OCI-LY7 (cell line): ENCODE data around the gene MVD. TPM values are rescaled to one million over a fixed set of nuclear protein-coding genes. Genes with fewer than 3 reads are reported as not detected.

Source experiments
- BruUV-seq: library from RNA; stranded (reverse); fragments of 400-500 nt; replicated peaks from 2 replicates; lab custom pipeline; 2021; lab: Mats Ljungman, UMichigan
- CTCF ChIA-PET: fragments of 300-600 bp; sonication (Branson Sonifier 250); formaldehyde crosslinking; loops from one replicate; lab custom pipeline; 2022; ENCODE audit warnings: antibody characterized with exemption; ENCODE audit not compliant: unreplicated experiment; lab: Charles Lee
- POLR2A ChIA-PET: fragments of 300-600 bp; sonication (Branson Sonifier 250); formaldehyde crosslinking; loops from one replicate; lab custom pipeline; 2022; ENCODE audit warnings: antibody characterized with exemption; lab: Charles Lee
- DNase-seq: peaks from one replicate; pipeline ENCODE4 v3.0.0-alpha.2; 2015; ENCODE audit warnings: low spot score
- H2AFZ ChIP-seq: fragments of 200-600 bp; sonication (generic), shearing (Covaris generic); 2 replicates; pipeline ENCODE4 v1.6.1; 2014; ENCODE audit warnings: mild to moderate bottlenecking, antibody characterized with exemption, low read length, moderate library complexity
- H3K27ac ChIP-seq: fragments of 200-600 bp; sonication (generic); 2 replicates; pipeline ENCODE4 v1.5.1; 2014; ENCODE audit warnings: mixed run types, low read depth, mild to moderate bottlenecking, moderate library complexity, low read length, inconsistent platforms; ENCODE audit not compliant: poor library complexity, severe bottlenecking
- H3K36me3 ChIP-seq: fragments of 200-600 bp; sonication (generic); 2 replicates; pipeline ENCODE4 v1.6.1; 2014; ENCODE audit warnings: mild to moderate bottlenecking, antibody characterized with exemption, low read length, moderate library complexity, mixed read lengths; ENCODE audit not compliant: insufficient read depth
- H3K4me1 ChIP-seq: fragments of 200-600 bp; sonication (generic); 2 replicates; pipeline ENCODE4 v1.5.1; 2014; ENCODE audit warnings: mild to moderate bottlenecking, low read length; ENCODE audit not compliant: insufficient read depth, poor library complexity, severe bottlenecking
- H3K4me2 ChIP-seq: fragments of 200-600 bp; sonication (generic); 2 replicates; pipeline ENCODE4 v1.6.1; 2014; ENCODE audit warnings: mild to moderate bottlenecking, low read length
- H3K4me3 ChIP-seq: fragments of 200-600 bp; sonication (generic); 2 replicates; pipeline ENCODE4 v1.5.1; 2014; ENCODE audit warnings: mild to moderate bottlenecking, low read depth, low read length; ENCODE audit not compliant: poor library complexity, severe bottlenecking
- H3K79me2 ChIP-seq: fragments of 200-600 bp; sonication (generic); 2 replicates; pipeline ENCODE4 v1.6.1; 2016; ENCODE audit warnings: low read depth, mild to moderate bottlenecking, low read length, moderate library complexity, mixed read lengths; ENCODE audit not compliant: insufficient read depth
- H3K9me2 ChIP-seq: fragments of 200-600 bp; sonication (generic); 2 replicates; pipeline ENCODE4 v1.6.1; 2016; ENCODE audit warnings: mild to moderate bottlenecking, low read length, mixed read lengths; ENCODE audit not compliant: insufficient read depth
- H3K9me3 ChIP-seq: fragments of 200-600 bp; sonication (generic); 2 replicates; pipeline ENCODE4 v1.6.1; 2014; ENCODE audit warnings: mild to moderate bottlenecking, mixed run types, low read length, mixed read lengths
- H4K20me1 ChIP-seq: fragments of 200-600 bp; sonication (generic); 2 replicates; pipeline ENCODE4 v1.6.1; 2014; ENCODE audit warnings: mild to moderate bottlenecking, antibody characterized with exemption, low read length, moderate library complexity, mixed read lengths; ENCODE audit not compliant: insufficient read depth
- EZH2phosphoT487 ChIP-seq: fragments of 200-600 bp; sonication (generic); IDR thresholded peaks from 2 replicates; pipeline ENCODE4 v1.6.1; 2018; ENCODE audit warnings: low read depth, borderline replicate concordance, mild to moderate bottlenecking, mixed run types, antibody characterized with exemption, low read length, moderate library complexity, mixed read lengths
- intact Hi-C: fragments of 100-400 bp; cut with micrococcal nuclease; formaldehyde crosslinking; loops from one replicate; pipeline ENCODE4 v1.10.0; 2022; ENCODE audit not compliant: unreplicated experiment
- total RNA-seq, 2 experiments: library from RNA; depleted of rRNA in 1 of 2; stranded (reverse); fragments of >200 nt in 1 of 2; shearing (Covaris generic) in 1 of 2; gene quantifications; 2 replicates each; pipeline ENCODE4 v1.2.3, GENCODE V29; 2014 to 2022
- TF ChIP-seq, protein P1 (sequence below): fragments of 200-600 bp; sonication (generic); conservative IDR thresholded peaks from 2 replicates; pipeline ENCODE4 v1.5.1; 2014; ENCODE audit warnings: mild to moderate bottlenecking, antibody characterized with exemption, low read length, moderate library complexity, mixed read lengths

MVD gene
- total RNA-seq, 2 experiments from 2014 or later, result 65.6 to 158 TPM

DNA sequence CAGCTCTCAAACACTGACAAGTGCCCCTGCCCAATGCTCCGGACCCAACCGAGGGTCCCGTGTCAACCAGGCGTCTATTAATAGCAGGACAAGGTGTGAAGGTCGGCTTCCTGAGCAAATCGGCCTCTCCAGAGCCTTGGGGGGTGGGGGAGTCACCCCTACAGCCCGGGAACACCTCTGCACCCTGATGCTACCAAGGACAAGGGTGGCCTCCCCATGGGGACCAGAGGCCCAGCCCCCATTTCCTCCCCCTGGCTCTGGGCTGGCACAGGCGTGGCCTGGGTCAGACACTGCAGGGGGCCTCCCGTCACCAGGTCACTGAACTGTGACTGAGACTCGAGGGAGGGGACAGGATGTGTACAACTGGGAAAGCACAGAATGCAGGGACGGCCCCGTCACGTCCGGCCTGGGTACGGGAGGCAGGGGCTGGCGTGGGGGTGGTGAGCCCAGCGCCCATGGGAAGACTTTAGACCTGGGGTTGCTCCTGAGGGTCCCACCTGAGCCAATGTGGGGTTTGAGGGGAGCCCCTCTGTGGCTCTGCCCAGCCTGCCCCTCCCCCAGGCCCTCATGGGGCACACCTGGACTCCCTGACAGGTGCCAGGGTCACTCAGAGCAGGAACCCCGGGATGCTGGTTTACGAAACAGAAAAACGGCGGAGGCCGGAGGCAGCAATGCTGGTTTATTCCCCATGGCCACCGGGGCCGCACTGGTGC is 11.5 kb downstream of the MVD start:
- no TSS peak for BruUV-seq
- ChIA-PET POLR2A (no interaction called here), CTCF (no interaction called here)
- peak overlapping the region; percentile 90 for H3K4me3 ChIP-seq
- peaks cover 17% of the 10 kb centered on the region for H4K20me1 ChIP-seq
- peaks cover 36% of the 10 kb centered on the region for H3K4me1 ChIP-seq
- peak overlapping the region; percentile 94 for H3K27ac ChIP-seq
- no peaks in the 10 kb centered on the region for H3K9me3 ChIP-seq
- H3K4me2 ChIP-seq, result peak overlapping the region; percentile 100
- TF ChIP-seq, protein P1, sequence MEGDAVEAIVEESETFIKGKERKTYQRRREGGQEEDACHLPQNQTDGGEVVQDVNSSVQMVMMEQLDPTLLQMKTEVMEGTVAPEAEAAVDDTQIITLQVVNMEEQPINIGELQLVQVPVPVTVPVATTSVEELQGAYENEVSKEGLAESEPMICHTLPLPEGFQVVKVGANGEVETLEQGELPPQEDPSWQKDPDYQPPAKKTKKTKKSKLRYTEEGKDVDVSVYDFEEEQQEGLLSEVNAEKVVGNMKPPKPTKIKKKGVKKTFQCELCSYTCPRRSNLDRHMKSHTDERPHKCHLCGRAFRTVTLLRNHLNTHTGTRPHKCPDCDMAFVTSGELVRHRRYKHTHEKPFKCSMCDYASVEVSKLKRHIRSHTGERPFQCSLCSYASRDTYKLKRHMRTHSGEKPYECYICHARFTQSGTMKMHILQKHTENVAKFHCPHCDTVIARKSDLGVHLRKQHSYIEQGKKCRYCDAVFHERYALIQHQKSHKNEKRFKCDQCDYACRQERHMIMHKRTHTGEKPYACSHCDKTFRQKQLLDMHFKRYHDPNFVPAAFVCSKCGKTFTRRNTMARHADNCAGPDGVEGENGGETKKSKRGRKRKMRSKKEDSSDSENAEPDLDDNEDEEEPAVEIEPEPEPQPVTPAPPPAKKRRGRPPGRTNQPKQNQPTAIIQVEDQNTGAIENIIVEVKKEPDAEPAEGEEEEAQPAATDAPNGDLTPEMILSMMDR, result no peak
- TF ChIP-seq EZH2phosphoT487, result no peak
- peak; percentile 97 for DNase-seq
- H2AFZ ChIP-seq, result no peak overlapping the region
- peaks cover 52% of the 10 kb centered on the region for H3K36me3 ChIP-seq
- no peaks in the 10 kb centered on the region for H3K9me2 ChIP-seq
- peaks cover 31% of the 10 kb centered on the region for H3K79me2 ChIP-seq
- intact Hi-C loops, result loop anchor here (1.0 to 5.0 kb wide), 5 partner anchors 12 to 1006 kb away; partner anchors contain the start of genes CHMP1A, MVD and SPATA33

DNA sequence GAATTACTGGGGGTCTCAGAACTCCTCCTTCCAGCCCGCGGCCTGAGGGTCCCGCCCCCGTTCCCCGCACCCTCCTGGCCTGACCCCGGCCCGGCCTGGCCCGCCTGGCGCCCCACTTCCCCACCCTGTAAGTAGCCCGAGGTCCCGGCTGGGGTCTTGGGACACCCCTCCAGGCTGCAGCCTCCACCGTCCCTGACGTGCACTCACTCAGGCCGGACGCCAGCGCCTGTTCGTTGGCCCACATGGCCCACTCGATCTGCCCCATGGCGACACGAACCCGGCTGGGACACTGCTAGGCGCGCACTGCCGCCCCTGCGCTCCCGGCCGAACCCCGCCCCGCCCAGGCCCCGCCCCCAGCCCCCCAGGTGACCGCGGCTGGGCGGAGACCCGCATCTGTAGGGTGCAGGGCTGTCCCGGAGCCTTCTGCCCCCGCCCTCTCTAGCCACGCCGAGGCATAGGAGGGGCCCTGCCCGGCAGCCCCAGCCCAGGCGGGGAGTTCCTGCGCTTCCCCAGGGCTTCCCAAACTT is 12.1 kb downstream of the MVD start, which contains the start of gene CYBA:
CYBA (minus strand) TSS at position 305 of the 527 bp plus-strand sequence; CDS start at position 265, 40 bp downstream.
- H3K4me1 ChIP-seq, result peaks cover 36% of the 10 kb centered on the region
- peak; percentile 88 for DNase-seq

More for the DNA sequence above, 12.1 kb downstream of the MVD start, which contains the start of gene CYBA:
- Histone ChIP-seq H3K9me3 (no peaks in the 10 kb centered on the region), H3K79me2 (peaks cover 31% of the 10 kb centered on the region), H3K9me2 (no peaks in the 10 kb centered on the region), H3K4me3 (peak within 1 kb of the TSS; percentile 90), H2AFZ (no peak within 1 kb of the TSS), H3K36me3 (peaks cover 59% of the 10 kb centered on the region), H3K4me2 (peak within 1 kb of the TSS; percentile 100), H4K20me1 (peaks cover 17% of the 10 kb centered on the region), H3K27ac (peak within 1 kb of the TSS; percentile 94)
- BruUV-seq, result no TSS peak
- TF ChIP-seq EZH2phosphoT487, result no peak
- TF ChIP-seq, protein P1, result no peak
- ChIA-PET CTCF (no interaction called here), POLR2A (no interaction called here)
- intact Hi-C loops, result loop anchor here (1.0 to 5.0 kb wide), 5 partner anchors 12 to 1006 kb away; partner anchors contain the start of genes CHMP1A, MVD and SPATA33
